ENCODE data around the gene S100A5. TPM values are rescaled to one million over a fixed set of nuclear protein-coding genes. Genes with fewer than 3 reads are reported as not detected.

S100A5 gene
- total RNA-seq, 1 experiment from 2014 or later = not detected

DNA sequence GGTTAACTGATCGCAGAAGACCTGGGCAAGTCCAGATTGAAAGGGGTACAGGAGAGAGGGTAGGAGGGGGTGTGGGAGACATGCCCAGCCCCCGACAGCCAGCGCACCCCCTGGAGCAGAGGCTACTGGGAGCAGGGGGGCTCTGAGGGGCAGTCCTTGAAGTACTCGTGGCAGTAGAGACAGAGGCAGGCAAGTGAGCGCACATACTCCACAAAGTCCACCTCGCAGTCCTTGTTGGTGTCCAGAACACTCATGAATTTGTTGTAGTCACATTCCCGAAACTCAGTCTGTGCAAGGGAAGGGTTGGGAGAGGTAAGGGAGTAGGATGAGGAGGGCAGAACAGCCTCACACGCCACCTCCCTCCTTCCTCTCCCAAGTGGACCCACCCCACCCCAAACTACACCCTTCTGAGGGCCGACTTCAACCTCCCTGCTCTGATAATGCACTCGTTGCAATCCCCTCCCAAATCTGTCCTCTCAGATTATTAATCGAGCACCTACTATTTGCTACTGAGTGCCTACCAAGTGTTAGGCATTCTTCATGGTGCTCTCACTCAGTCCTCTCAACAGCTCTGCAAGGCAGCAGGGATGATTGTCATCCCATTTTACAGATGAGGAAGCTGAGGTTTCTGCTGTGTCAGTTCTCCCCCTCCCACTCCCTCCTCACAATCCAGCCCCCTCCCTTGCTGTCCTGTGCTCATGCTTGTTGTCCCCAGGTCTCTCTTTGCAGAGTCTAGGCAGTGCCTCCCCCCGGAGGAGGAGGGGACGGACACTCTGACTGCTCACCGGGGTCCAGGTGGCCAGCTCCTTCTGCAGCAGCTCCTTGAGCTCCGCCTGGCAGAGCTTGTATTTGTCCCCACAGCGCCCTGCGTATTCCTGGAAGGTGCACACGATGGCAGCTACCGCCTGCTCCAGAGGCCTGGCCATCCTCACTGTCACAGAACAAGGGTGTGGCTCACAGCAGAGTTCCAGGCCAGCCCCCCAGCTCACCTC is 7.1 kb upstream of the S100A5 start:
- no peak for DNase-seq (ENCODE audit: low read depth)

DNA sequence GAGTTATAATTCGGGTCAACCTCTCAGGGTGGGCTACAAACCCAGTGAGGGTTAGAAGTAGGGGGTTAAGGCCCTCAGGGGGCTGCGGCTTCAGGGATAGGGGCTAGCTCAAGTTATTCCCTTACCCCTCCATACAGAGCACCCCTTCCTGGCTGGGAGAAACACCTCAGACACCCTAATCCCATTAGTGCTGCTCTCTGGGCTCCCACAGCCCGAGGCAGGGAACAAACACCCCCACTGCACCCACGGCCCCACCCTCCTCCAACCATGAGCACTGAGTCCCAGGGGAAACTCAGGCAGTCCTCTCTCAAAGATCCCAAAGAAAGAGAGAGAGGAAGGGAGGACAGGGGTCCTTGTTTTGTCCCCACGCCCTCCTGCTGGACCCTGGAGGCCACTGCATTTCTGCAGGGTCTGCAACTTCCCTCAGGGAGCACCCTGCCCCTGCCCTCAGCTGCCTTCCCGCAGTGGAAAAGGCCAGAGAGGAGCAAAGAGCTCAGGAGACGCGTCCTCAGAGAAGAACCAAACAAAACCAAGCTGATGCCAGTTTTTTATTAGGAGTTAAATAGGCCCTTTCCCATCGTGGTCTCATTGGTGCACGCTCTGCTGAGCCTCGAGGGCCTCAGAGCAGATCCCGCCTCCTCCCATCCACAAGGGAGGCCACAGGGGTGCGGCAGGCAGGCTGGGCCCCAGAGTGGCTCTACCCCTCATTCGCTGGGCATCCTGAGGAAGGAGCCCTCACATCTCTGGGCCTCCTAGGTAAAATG is 6.2 kb upstream of the S100A5 start:
- no peak for DNase-seq (ENCODE audit: low read depth)

DNA sequence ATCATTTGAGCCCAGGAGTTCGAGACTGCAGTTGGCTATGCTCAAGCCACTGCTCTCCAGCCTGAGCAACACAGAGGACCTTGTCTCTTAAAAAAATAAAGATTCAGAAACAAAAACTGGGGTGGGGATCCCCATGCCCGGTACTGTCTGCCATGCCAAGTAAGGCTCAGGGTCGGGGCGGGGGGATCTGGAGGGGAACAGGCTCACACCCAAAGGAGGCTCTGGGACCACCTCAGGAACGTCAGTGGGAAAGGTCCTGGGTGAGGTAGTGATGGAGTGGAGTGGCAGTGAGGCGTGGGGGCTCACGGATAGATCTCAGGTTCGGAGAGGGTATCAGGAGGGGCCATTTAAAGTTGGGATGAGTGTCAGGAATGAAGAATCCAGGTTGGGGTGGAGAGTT is 5.6 kb upstream of the S100A5 start:
- no peak for DNase-seq (ENCODE audit: low read depth)

DNA sequence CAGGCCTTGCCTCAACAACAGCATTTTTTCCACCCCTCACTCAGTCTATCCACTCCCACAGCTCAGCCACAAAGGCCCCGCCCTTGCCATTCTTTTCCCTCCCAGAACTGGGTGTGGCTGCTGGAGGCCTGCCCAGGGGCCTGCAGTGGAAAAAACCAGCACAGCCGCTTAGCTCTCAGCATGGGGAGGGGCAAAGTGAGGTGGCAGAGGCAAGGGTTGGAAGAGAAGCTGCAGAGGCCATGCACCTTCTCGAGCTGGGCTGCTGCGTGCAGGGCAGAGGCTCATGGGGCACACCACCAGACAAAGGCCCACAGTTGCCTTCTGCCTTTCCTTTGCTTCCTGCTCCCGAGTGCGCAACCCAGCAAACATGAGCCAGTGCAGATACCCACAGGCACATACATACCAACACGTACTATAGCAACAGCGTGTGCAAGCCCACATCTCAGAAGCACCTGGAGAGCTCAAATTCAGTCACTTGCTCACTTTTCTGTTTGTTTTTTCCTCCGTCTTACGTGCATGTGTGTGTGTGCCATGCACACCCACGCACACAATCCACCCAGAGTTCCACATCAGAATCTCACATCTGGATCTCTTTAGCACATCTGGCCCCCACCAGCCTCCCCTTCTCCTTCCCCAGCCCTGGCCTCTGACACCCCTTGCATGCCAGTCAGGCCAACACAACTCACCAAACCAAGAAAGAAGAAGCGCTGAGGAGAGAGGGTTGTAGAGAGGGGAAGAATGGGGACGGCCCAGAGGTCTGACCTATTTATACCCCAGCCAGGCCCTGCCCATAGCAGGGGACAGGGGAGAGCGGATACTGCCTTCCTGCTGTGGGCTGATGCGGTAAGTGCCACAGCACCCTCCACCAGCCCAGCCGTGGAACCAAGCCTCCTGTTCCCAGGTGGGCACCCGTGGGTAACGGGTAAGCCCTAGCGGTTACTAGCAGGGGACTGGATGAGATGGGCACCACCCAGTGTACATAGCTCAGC is 4.6 kb upstream of the S100A5 start, which contains the start of gene S100A4:
Gene S100A4 (minus strand): TSS at position 740 of the 989 bp plus-strand sequence. CDS start 1,012 bp downstream, outside the sequence.
- peak; percentile 97 for DNase-seq (ENCODE audit: low read depth)

DNA sequence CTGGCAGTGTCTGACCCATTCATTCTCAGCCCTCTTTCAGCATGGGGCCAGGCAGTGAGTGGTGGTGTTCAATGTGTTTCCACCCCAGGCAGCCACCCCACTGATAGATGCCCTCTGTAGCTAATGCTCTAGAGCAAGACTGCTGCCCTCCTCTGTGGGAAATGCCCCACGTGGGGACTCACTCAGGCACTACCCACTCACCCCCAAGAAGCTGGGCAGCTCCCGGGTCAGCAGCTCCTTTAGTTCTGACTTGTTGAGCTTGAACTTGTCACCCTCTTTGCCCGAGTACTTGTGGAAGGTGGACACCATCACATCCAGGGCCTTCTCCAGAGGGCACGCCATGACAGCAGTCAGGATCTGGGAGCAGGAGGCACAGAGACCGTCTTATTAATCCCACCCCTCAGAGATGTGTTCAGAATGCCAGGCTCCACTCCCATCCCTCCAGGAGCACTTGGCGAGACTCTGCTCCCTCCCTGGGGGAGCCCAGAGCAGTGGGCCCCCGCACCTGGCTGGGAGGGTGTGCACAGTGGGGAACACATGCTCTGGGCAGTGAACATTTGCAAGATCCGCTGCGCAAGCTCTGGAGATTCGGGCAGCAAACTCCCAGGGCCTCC is 3.8 kb upstream of the S100A5 start:
- DNase-seq (ENCODE audit: low read depth) = no peak

DNA sequence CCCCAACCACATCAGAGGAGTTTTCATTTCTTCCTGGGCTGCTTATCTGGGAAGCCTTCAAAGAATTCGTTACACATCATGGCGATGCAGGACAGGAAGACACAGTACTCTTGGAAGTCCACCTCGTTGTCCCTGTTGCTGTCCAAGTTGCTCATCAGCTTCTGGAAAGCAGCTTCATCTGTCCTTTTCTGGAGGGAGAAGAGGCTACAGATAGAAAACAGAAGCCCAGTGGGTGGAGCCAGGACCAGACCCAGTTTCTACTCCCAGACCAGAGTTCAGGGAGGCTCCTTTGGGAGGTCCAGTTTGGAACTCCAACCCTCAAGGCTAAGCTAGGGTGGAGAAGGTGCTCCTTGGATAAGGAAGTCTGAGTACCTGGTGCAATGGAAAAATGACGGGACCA is 3.0 kb upstream of the S100A5 start:
- DNase-seq (ENCODE audit: low read depth) = no peak

DNA sequence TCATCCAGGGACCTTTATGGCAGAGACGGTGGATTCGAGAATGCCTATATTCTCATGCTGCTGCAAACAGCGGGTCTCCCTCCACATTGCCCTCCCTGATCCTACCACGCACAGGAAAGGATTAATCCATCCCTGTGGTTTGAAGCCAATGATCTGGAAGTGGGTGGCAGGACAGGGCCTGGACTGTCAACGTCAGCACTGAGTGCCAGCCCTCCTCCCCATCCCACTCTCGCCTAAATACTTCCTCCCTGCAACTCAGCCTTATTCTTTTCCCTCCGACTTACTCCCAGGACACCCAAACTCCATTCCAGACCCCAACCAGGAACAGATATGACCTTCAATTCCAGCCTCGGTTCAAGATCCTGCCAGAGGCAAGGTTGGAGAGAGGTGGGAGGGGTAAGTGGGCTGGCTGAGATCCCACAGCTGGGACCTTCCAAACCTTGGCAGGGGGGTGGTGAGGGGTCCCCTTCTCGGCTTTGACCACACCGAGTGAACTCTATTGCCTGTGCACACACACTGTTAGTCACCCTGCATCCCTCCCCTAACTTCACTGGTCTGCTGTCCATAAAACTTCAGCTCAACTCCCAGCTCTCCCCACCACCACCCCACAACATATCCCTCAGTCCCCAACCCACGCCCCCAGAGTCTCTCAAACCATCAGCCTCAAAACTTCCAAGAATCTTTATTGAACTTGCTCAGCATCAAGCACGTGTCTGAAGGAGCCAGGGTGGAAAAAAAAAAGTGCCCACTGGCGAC is 2.4 kb upstream of the S100A5 start:
- DNase-seq (ENCODE audit: low read depth) = no peak

DNA sequence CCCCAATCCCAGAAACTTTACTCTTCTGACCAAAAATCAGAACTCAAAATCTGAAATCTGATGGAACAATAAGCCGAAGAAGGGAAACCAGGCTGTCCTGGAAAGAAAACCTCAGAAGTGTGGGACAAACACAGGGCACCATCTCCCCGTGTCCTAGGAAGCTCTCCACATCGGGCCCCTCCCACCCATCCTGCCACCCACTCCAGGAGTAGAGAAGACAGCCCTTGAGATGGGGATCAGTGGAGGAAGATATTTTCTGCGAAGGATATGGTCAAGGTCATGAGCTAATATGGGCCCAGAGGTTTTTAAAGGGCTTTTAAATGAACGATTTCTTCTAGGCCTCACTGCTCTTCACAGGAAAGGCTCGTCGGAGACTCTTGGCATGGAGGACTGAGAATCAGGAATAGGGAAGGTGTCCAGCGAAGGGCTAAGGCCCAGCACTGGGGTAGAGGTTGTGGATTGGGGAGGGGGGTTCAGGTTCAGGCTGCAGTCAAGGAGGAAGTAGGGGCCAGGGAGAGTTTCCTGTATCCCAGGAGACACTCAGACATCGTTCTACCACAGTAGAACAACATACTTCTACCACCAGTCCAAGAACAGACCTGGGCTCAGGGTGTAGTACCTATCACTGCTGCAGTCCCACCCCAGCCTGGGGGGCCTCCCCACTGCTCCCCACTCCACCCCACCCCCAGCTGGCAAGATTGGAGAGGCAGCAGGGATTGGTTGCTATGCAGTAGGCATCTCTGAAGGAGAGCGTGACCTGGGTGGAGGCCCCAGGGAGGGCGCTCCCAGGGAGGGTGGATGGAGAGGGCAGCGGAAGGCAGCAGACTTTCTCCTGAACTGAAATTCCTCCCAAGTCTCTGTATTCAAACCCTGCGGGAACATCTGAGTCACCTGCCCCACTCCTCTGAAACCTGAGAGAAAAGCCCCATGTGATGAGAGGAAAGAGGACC is 1.2 kb upstream of the S100A5 start:
- DNase-seq (ENCODE audit: low read depth) = no peak

DNA sequence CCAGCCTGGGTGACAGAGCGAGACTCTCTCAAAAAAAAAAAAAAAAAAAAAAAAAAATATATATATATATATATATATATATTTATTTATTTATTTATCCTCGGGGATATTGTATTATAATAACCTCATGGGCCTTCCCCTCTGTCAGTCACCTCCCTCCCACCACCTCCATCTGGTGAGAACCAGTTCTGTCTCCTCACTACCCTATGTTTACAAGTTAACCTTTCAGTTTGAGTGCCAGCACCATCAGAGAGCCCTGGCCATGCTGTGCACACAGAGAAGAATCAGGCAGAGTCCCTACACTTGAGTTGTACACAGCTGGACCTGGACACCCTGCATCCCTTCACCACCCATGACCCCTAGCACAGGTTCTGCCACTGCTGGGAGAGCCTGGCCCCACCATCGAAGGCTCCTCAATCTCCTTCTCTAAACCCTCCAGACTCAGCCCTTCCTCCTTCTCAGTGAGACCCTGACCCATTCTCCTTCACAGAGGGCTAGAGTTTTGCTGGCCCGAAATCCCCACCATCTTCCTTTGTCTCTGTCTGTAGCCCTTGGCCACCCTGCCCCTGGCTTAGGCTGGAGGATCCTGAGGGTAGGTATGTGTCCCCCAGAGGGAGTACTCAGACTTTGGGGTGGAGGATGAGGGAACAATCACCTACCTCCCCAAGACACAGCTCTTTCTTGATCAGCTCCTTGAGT is 1.2 kb downstream of the S100A5 start:
- no peak for DNase-seq (ENCODE audit: low read depth)

DNA sequence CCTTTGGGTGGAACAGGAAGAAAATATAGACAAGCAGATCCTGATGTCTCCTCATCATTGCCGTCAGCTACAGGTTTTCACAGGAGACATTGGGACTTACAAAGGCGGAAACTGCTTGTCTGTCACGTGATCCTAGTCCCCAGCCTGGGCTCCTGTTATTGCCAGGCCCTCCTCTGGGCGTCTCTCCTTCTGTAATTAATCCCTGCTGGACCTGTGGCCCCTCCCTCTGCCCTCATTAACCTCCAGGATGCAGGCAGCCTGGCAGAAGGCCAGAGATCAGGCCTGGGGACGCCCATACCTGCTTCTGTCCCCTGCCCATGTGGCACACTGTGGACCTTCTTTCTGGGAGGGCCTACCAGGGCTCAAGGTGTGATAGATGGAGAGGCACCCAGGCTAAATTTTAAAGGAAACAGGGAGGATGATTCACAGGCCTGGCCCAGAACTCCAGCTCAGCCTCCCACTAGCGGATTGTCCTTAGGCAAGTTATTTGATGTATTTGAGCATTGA is 2.4 kb downstream of the S100A5 start:
- peak; percentile 73 for DNase-seq (ENCODE audit: low read depth)

DNA sequence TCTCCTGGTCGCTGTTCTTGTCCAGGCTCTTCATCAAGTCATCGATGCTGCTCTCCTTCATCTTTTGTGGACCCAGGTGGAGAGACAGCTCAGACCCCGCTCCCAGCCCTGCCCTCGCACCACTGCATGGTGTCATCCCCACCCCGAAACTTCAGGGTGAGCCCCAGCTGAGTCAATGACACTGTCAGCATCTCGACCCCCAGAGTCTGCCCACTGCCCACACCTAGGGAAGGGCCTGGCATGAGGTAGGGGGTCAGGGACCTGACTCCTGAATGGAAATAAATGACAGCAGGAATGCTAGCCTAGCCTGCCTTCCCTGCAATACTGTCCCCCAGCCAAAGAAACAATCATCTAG is 3.4 kb downstream of the S100A5 start:
- DNase-seq (ENCODE audit: low read depth) = no peak

DNA sequence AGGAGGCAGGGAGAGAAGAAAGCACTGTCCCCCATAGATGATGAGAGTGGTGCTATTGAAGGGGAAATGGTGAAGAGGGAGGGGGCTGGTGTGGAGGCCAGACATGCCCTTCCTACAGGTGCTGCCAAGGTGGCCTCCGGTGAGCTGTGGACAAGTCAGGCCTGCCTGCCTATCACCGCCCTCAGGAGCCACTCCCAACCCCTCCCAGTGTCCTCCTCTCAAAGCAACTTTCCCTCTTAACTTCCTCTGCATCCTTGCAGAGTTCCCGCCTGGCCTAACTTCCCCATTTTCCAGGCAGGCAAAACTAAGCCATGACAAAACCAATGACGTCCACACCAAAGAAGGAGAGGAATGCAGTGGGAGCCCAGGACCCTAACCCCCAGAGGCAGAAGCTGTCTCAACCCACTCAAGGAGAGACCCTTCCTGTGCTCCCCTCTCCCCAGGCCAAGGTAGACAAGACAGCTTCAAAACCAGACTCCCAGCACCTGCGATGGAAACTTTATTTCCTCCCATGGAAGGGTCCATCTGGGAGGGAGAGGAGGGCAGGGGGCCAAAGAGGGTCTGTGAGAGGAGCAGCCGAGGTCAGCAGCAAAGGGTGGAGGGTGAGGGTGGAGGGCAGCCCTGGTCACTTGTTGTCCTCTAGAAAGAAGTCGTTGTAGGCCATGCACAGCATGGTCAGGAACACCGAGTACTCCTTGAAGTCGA is 3.9 kb downstream of the S100A5 start:
- DNase-seq (ENCODE audit: low read depth) = no peak

DNA sequence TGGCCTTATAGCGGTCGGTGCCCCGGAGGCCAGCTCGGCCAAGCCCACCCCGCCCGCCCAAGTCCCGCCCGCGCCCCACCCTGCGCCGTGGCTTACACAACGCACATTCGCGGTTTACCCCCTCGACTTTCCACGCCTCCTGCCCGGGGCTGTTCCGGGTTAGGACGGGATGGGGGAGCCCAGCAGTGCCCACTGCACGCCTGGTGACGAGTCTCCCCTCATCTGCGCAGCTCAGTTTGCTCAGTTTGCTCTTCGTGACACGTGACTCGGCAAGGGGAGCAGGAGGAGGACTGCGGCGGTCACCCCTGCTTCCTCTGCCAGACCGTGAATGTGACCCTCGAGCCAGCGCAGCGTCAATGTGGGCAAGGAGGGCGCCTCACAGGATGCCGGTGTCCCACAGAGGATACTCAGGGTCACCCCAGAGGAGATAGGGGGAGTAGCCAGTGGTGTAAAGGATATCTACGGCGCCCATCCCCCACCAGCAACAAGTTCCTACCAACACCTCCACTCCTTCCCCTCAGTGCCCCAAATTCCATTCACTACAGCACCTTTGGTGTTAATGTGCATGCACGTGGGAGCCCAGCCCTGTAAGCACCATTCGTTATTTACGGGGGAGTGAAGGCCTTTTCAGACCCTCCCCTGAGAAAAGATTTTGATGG is 4.6 kb downstream of the S100A5 start:
- DNase-seq (ENCODE audit: low read depth) = peak; percentile 96

DNA sequence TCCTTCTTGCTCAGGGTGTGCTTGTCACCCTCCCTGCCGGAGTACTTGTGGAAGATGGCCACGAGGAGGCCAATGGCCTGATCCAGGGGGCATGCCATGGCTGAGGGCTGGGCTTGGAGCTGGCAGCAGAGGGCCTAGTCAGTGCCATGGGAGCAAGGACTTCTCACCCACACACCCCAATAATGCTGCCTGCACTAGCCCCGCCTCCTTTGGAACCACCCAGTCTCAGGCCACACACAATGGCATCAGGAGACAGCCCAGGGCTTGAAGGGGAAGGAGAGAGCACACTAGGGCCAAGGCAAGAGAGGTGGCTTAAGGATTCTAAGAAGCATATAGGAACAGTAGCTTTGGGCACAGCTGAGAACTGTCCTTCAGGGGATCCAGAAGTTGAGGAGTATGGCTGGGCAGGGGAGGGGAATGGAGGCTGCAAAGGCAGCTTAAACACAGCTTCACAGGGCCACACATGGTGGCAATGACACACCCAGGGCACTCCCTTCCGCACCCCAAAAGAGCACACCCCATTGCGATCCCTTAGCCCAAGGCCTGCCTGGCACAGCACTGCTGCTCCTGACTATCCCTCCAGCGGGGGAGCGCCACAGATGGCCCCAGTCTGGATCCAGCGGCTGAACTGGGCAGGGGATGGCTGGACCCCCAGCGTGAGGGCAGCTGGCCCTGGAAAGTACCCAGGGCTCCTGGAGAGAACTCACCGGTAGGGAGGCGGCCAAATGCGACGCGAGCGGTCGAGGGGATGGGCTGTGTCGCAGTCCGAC is 5.3 kb downstream of the S100A5 start, which contains the start of gene S100A6:
Gene S100A6 (minus strand): TSS at position 750 of the 770 bp plus-strand sequence. CDS start 652 bp downstream, at position 98.
- DNase-seq (ENCODE audit: low read depth) = peak; percentile 69

DNA sequence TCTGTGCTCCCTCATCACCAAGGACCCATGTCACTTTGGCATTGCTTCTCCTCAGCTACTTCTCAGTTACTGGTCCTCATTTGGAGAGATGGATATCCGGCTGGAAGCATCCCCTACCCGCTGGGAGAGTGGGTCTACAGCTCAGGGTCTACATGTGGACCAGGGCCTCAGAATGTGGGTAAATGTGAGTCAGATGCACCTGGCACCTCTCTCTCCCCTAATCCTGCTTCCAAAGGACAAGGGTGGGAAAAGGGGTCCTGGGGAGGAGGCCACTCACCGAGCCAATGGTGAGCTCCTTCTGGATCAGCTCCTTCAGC is 5.9 kb downstream of the S100A5 start:
- no peak for DNase-seq (ENCODE audit: low read depth)

DNA sequence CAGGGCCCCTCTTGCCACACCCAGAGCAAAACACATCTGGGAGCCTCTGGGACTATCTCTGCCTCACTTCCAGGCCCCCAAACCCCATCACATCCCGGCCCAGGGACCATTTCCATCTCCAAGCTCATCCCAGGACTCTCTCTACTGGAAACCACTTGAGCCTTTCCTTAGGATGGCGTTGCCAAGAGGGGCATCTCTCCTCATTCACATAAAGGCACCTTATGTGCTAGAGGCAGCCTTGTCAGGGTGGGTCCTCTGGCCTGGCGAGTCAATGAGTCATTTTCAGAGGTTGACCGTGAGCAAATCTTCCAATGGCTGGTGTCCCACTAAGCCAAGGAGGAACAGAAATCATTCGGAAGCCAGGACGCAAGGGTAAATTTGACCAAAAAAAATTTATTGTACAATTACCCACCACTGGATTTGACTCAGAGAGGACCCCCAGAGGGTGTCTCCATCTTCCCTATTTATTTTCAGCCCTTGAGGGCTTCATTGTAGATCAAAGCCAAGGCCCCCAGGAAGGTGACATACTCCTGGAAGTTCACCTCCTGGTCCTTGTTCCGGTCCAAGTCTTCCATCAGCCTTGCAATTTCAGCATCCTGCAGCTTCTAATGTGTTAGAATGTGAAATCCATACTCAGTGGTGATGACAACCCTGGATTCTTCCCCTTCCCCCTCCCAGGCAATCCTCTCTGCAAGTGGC is 6.4 kb downstream of the S100A5 start:
- DNase-seq (ENCODE audit: low read depth) = peak; percentile 78

Measured in M059J (cell line).